ENCODE results near the gene HDAC2.

The HDAC2 gene

DNA sequence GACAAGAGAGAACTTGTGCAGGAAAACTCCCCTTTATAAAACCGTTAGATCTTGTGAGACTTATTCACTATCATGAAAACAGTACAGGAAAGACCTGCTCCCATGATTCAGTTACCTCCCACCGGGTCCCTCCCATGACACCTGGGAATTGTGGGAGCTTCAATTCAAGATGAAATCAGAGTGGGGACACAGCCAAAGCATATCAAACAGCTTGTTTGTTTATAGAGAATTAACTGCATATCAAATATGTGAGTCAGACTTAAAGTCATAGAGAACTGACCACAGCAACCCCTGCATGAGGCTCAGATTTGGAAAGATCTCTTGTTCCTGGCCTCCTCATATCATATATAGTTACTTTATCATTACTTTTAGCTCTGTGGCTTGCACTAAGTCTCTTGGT lies 29.1 kb upstream of the HDAC2 start:
- no peak for TF ChIP-seq CTCF (IDR thresholded peaks at IDR 0.05)

DNA sequence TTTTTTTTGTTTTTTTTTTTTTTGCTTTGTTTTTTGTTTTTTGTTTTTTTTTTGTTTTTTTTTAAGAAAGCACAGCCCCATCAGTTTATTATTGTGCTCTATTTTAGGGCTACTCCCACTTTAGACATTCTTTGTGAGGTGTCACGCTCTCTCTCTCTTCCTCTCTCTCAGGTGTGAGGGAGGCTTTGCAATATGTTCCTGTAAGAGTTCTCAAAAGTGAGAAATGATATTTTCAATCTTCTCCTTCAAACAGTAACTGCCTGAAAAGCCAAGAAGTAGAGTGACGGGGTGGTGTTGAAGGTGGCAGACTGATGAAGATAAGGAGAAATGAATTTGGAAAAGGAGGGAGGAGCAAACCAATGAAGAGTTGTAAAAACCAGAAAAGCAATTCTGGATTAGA lies 28.3 kb upstream of the HDAC2 start:
- TF ChIP-seq CTCF (IDR thresholded peaks at IDR 0.05): no peak

DNA sequence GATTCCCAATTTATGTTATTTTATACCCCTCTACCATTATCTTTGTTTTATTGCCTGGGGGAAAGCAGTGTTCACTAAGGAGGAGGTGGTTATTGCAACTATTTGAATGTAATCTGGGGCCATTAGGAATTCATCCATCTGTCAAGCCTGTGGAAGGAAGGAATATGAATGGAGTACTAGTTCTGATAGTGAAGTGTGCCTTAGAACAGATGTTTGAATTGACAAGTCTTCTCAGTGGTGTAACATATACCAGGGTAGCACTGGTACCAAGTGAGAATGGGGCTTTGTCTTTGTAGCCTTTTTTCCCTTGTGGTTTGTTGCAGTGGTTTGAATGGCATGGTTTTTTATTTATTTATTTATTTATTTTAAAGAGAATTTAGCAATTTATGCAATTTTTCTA lies 27.9 kb upstream of the HDAC2 start:
- no peak for TF ChIP-seq CTCF (IDR thresholded peaks at IDR 0.05)

DNA sequence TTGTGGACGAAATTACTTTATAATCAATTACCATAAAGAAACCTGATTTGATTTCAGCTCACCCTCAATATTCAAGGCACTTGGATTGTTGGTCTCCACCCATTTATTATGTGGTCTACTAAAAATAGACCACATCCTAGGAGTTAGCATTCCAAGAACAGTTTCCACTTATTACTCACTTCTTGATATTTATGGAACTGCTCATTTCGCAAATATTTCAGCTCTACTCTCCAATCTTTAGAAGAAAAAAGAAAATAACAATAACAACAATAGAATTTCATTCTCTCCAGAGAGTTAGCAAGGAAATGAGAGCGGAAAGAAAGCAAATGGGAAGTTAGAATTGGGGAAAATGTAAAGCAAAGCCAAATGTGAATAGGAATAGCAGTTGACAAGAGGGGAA lies 26.2 kb upstream of the HDAC2 start:
- no peak for TF ChIP-seq CTCF (IDR thresholded peaks at IDR 0.05)

GRCh38 chr6:113995634-113996033 lies 24.7 kb upstream of the HDAC2 start:
- TF ChIP-seq CTCF (IDR thresholded peaks at IDR 0.05): no peak

- peak; percentile 98 for TF ChIP-seq CTCF (IDR thresholded peaks at IDR 0.05)
Observed at GRCh38 chr6:113994934-113995342, 24.0 kb upstream of the HDAC2 start.

DNA sequence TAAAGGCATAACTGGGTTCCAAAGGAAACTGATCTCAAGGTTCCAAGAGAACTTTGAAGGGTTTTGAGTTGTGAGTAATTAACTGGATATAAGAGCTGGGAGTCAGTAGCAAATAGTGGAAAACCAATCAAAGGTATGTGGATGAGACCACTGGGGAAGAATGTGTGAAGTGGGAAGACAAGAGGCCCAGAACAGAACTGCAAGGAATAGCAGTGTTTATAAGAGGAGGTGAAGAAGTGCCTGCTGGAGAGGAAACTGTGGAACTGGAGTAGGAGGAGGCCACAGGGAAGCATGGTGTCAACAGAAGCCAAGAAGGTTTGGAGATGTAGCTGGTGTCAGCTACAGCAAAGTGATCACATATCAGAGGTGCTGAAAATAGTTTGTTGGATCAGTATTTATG lies 18.7 kb upstream of the HDAC2 start:
- TF ChIP-seq CTCF (IDR thresholded peaks at IDR 0.05): no peak

- no peak for TF ChIP-seq CTCF (IDR thresholded peaks at IDR 0.05)
Observed at GRCh38 chr6:113982055-113982550, 11.2 kb upstream of the HDAC2 start.
